Measurements from ENCODE around the gene NDUFS7. TPM values are rescaled to one million over a fixed set of nuclear protein-coding genes. Genes with fewer than 3 reads are reported as not detected.

Gene NDUFS7
- total and polyA plus RNA-seq, 7 experiments from 2014 or later = 48.4 to 232 (median 68.7) TPM

DNA sequence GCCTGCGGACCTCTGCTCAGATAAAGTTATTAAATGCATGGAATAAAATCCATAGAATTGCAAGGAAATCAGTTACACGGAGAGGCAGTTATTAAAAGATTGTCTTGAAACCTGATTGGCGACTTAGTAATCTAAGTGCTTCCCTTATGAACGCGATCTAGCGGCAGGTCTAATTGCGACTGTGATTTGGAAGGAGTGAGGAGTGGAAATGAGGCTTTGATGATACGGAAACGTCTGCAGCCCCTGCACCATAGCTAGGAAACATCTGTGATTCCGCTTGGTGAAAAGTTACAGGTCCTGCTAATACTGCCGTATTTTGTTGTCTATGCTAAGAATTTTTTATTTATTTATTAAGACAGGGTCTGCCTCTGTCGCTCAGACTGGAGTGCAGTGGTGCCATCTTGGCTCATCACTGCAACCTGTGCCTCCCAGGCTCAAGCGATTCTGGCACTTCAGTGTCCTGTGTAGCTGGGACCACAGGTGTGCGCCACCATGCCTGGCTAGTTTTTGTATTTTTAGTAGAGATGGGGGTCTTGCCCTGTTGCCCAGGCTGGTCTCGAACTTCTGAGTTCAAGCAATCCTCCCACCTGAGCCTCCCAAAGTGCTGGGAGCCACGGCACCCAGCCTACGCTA lies 887 bp downstream of the NDUFS7 start:
- intact Hi-C loops (cut with micrococcal nuclease) = no loop called here
- POLR2A ChIA-PET = interaction anchor here (0.7 to 1.0 kb wide), 3 partner anchors 55 to 115 kb away, joined by 3 read pairs; partner anchors contain the start of gene CIRBP
- no peak for DNase-seq

DNA sequence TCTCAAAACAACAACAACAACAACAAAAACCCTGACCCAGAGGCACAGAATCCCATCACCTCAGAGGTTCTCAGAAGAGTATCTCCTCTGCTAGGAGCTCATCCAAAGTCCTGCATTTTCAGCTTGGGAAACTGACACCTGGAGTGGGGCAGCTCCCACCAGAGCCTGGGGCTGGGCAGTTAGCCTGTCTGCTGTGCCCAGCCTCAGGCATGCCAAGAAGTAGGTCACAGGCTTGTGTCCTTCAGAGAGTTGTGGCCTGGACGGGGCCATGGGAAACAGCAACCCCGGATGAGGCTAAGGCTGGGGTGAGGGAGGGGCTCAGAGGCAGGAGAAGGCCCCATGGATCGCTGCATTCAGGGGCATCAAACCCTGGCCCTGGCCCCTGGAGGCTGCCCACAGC lies 2.1 kb downstream of the NDUFS7 start:
- H3K27ac ChIP-seq (ENCODE audit: low read depth, low read length) = no peak overlapping the region
- ChIA-PET POLR2A (interaction anchor here (0.6 to 1.0 kb wide), 2 partner anchors 54 to 122 kb away, joined by 3 read pairs; no protein-coding TSS in a partner anchor), CTCF (no interaction called here)
- ATAC-seq = no peak
- no peak overlapping the region for H3K27ac Mint-ChIP-seq
- peaks cover 12 to 37% (median 26%) of the 10 kb centered on the region in 7 donors for H3K4me1 Mint-ChIP-seq
- peaks cover 3 to 43% (median 5%) of the 10 kb centered on the region in 3 experiments for H3K36me3 ChIP-seq (ENCODE audit: control insufficient read depth in 2 of 3, insufficient read depth in 3 of 3, low read length in 3 of 3)
- H3K4me3 Mint-ChIP-seq = peak overlapping the region in 4 of 10 donors; percentile 10 to 48 (median 20)
- H3K36me3 Mint-ChIP-seq = peaks cover 0 to 9% (median 7%) of the 10 kb centered on the region in 5 donors
- DNase-seq = no peak
- H3K27me3 Mint-ChIP-seq = peaks cover 0 to 10% (median 3%) of the 10 kb centered on the region in 5 donors
- H3K4me3 ChIP-seq (ENCODE audit: low read length) = no peak overlapping the region
- peaks cover 0 to 12% (median 0%) of the 10 kb centered on the region in 11 donors for H3K9me3 Mint-ChIP-seq
- H3K9me3 ChIP-seq (ENCODE audit: control insufficient read depth in 2 of 3, low read length in 3 of 3) = no peaks in the 10 kb centered on the region
- intact Hi-C loops (cut with micrococcal nuclease) = no loop called here
- H3K27me3 ChIP-seq (ENCODE audit: control insufficient read depth in 2 of 2, insufficient read depth in 2 of 2, low read length in 2 of 2) = no peaks in the 10 kb centered on the region
- peaks cover 5 to 9% of the 10 kb centered on the region in 2 donors for H3K4me1 ChIP-seq (ENCODE audit: control insufficient read depth in 2 of 2, insufficient read depth in 2 of 2, low read length in 2 of 2)

More for the DNA sequence above, 887 bp downstream of the NDUFS7 start:
- Mint-ChIP-seq H3K4me1 (peaks cover 12 to 37% (median 26%) of the 10 kb centered on the region in 7 donors), H3K4me3 (peak overlapping the region; percentile 81 to 99 (median 90)), H3K27me3 (peaks cover 0 to 10% (median 3%) of the 10 kb centered on the region in 5 donors), H3K27ac (peak overlapping the region; percentile 38 to 88 (median 73)), H3K36me3 (peaks cover 0 to 9% (median 7%) of the 10 kb centered on the region in 5 donors), H3K9me3 (peaks cover 0 to 12% (median 0%) of the 10 kb centered on the region in 11 donors)
- CTCF ChIA-PET = no interaction called here
- Histone ChIP-seq H3K9me3 (ENCODE audit: control insufficient read depth in 2 of 3, low read length in 3 of 3) (no peaks in the 10 kb centered on the region), H3K27me3 (ENCODE audit: control insufficient read depth in 2 of 2, insufficient read depth in 2 of 2, low read length in 2 of 2) (no peaks in the 10 kb centered on the region), H3K36me3 (ENCODE audit: control insufficient read depth in 2 of 3, insufficient read depth in 3 of 3, low read length in 3 of 3) (peaks cover 3 to 32% (median 5%) of the 10 kb centered on the region in 3 experiments), H3K27ac (ENCODE audit: low read depth, low read length) (peak overlapping the region; percentile 76), H3K4me3 (ENCODE audit: low read length) (peak overlapping the region; percentile 92), H3K4me1 (ENCODE audit: control insufficient read depth in 2 of 2, insufficient read depth in 2 of 2, low read length in 2 of 2) (peaks cover 5 to 9% of the 10 kb centered on the region in 2 donors)
- ATAC-seq = no peak

DNA sequence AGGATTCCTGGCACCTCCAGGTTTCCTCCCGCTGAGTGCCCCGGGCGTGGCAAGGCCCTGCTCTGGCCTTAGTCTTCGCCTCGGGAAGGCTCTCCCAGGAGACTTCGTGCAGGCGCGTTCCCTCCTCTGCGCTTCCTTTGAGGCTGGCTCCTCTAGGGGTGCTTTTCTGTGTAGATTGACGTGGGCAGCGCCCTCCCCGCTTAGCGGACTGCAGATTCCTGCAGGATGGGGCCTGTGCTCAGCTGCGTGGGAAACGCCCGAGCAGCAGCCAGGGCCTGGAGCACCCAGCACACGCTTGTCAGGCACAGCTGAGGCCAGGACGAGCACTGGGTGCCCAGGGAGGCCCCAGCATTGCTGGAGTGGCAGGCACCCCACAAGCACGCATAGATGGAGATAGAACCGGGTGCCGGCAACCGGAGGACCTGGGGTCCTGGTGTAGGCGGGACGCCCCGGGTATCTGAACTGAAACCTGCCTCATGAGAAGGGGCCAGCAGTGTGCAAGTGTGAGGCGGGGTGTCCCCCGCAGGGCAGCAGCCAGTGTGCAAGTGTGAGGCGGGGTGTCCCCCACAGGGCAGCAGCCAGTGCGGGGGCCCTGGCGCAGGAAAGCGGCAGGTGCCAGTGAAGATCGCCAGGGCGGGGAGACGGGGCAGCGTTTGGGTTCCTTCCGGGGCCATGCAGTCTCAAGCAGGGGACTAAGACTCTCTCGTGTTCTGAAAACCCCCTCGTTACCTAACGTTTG lies 3.4 kb downstream of the NDUFS7 start:
- H3K4me1 Mint-ChIP-seq = peaks cover 12 to 37% (median 26%) of the 10 kb centered on the region in 7 donors
- peaks cover 0 to 13% (median 9%) of the 10 kb centered on the region in 5 donors for H3K36me3 Mint-ChIP-seq
- ChIA-PET CTCF (no interaction called here), POLR2A (no interaction called here)
- Histone ChIP-seq H3K9me3 (ENCODE audit: control insufficient read depth in 2 of 3, low read length in 3 of 3) (no peaks in the 10 kb centered on the region), H3K27ac (ENCODE audit: low read depth, low read length) (no peak overlapping the region), H3K4me1 (ENCODE audit: control insufficient read depth in 2 of 2, insufficient read depth in 2 of 2, low read length in 2 of 2) (peaks cover 5 to 9% of the 10 kb centered on the region in 2 donors), H3K4me3 (ENCODE audit: low read length) (no peak overlapping the region), H3K36me3 (ENCODE audit: control insufficient read depth in 2 of 3, insufficient read depth in 3 of 3, low read length in 3 of 3) (peaks cover 3 to 51% (median 5%) of the 10 kb centered on the region in 3 experiments), H3K27me3 (ENCODE audit: control insufficient read depth in 2 of 2, insufficient read depth in 2 of 2, low read length in 2 of 2) (no peaks in the 10 kb centered on the region)
- peaks cover 0 to 12% (median 0%) of the 10 kb centered on the region in 11 donors for H3K9me3 Mint-ChIP-seq
- intact Hi-C loops (cut with micrococcal nuclease) = no loop called here
- no peak for ATAC-seq
- no peak for DNase-seq
- H3K27me3 Mint-ChIP-seq = peaks cover 0 to 10% (median 3%) of the 10 kb centered on the region in 5 donors
- peak overlapping the region in 1 of 10 donors; percentile 37 for H3K4me3 Mint-ChIP-seq
- H3K27ac Mint-ChIP-seq = peak overlapping the region in 1 of 9 donors; percentile 71

DNA sequence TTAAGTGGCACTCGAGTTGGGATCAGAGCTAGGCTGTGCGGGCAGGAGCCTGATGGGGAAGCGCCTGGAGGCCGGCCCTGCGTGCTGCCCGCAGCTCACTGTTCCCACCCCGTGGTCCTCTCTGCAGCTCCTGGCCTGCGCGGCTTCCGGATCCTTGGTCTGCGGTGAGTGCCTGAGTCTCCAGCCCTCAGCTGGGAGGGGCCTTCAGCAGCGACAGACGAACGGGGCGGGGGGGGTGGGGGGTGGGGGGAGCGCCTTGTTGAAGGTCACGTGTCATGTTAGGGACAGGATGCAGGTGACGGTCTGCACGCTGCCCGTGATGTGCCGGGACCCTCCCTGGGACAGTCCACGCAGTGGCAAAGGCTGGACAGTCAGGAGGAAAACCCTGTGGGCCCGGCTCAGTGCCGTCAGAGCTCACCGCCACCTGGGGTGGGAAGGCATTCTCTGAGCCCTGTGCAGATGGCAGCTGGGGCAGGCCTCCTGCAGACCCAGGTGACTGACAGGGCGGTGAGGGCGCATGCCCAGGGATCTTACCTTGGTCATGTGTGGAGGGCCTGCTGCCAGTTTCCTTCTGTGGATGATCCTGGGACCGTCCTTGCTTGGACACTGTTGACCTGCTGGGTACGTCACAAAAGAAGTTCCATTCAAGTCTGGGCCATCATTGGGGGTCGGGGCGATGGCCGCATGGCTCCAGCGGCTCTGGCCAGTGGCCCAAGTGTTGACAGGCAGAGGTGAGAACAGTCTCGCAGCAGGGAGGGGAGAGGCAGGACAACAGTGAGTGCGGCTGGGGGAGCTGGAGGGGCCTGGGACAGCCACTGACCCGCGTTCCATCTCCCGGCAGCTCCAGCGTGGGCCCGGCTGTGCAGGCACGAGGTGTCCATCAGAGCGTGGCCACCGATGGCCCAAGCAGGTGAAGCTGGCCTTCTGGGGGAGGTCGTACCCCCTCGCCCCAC lies 4.3 kb downstream of the NDUFS7 start:
- Mint-ChIP-seq H3K27me3 (peaks cover 0 to 8% (median 3%) of the 10 kb centered on the region in 5 donors), H3K27ac (no peak overlapping the region), H3K4me3 (peak overlapping the region in 1 of 10 donors; percentile 37), H3K4me1 (peaks cover 10 to 37% (median 23%) of the 10 kb centered on the region in 7 donors), H3K36me3 (peaks cover 0 to 18% (median 9%) of the 10 kb centered on the region in 5 donors), H3K9me3 (peaks cover 0 to 9% (median 0%) of the 10 kb centered on the region in 11 donors)
- Histone ChIP-seq H3K4me1 (ENCODE audit: control insufficient read depth in 2 of 2, insufficient read depth in 2 of 2, low read length in 2 of 2) (peaks cover 5 to 9% of the 10 kb centered on the region in 2 donors), H3K4me3 (ENCODE audit: low read length) (no peak overlapping the region), H3K27me3 (ENCODE audit: control insufficient read depth in 2 of 2, insufficient read depth in 2 of 2, low read length in 2 of 2) (no peaks in the 10 kb centered on the region), H3K9me3 (ENCODE audit: control insufficient read depth in 2 of 3, low read length in 3 of 3) (no peaks in the 10 kb centered on the region), H3K27ac (ENCODE audit: low read depth, low read length) (no peak overlapping the region), H3K36me3 (ENCODE audit: control insufficient read depth in 2 of 3, insufficient read depth in 3 of 3, low read length in 3 of 3) (peaks cover 3 to 60% (median 5%) of the 10 kb centered on the region in 3 experiments)
- ATAC-seq (no peak), DNase-seq (no peak)
- ChIA-PET CTCF (no interaction called here), POLR2A (no interaction called here)
- intact Hi-C loops (cut with micrococcal nuclease) = no loop called here

DNA sequence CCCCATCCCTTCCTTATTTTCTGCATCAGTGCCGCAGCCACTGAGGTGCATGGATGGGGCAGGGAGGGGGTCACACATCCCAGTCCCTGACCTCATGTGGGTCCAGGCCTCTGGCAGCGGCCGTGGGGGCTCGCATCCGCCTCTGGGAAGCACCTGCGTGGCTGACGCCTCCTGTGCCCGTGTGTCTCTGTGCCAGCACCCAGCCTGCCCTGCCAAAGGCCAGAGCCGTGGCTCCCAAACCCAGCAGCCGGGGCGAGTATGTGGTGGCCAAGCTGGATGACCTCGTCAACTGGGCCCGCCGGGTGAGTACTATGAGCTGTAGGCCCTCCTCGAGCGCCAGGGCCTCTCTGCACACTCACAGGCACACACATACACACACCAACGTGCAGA lies 4.9 kb downstream of the NDUFS7 start:
- Mint-ChIP-seq H3K4me3 (no peak overlapping the region), H3K27me3 (peaks cover 0 to under 1% (median 0%) of the 10 kb centered on the region in 5 donors), H3K4me1 (peaks cover 5 to 33% (median 17%) of the 10 kb centered on the region in 7 donors), H3K9me3 (peaks cover 0 to 2% (median 0%) of the 10 kb centered on the region in 11 donors), H3K36me3 (peaks cover 0 to 18% (median 9%) of the 10 kb centered on the region in 5 donors), H3K27ac (peak overlapping the region in 1 of 9 donors; percentile 21)
- DNase-seq = no peak
- no peaks in the 10 kb centered on the region for H3K27me3 ChIP-seq (ENCODE audit: control insufficient read depth in 2 of 2, insufficient read depth in 2 of 2, low read length in 2 of 2)
- no peak overlapping the region for H3K4me3 ChIP-seq (ENCODE audit: low read length)
- H3K36me3 ChIP-seq (ENCODE audit: control insufficient read depth in 2 of 3, insufficient read depth in 3 of 3, low read length in 3 of 3) = peaks cover 3 to 63% (median 5%) of the 10 kb centered on the region in 3 experiments
- ChIA-PET POLR2A (no interaction called here), CTCF (no interaction called here)
- intact Hi-C loops (cut with micrococcal nuclease) = no loop called here
- no peak overlapping the region for H3K27ac ChIP-seq (ENCODE audit: low read depth, low read length)
- H3K9me3 ChIP-seq (ENCODE audit: control insufficient read depth in 2 of 3, low read length in 3 of 3) = no peaks in the 10 kb centered on the region
- peaks cover 5 to 9% of the 10 kb centered on the region in 2 donors for H3K4me1 ChIP-seq (ENCODE audit: control insufficient read depth in 2 of 2, insufficient read depth in 2 of 2, low read length in 2 of 2)
- no peak for ATAC-seq

Measured in naive thymus-derived CD4-positive, alpha-beta T cell (primary cell).